ENCODE data around the gene PRKAG2.

- TF ChIP-seq CTCF (IDR thresholded peaks at IDR 0.05; ENCODE audit: low read depth, low read length) (no peak), EZH2phosphoT487 (IDR thresholded peaks at IDR 0.05; ENCODE audit: low read depth) (no peak)
These were observed 100.5 kb downstream of the PRKAG2 start for GRCh38 chr7:151776446-151776845.
